Measurements from ENCODE around the gene CMSS1. TPM values are rescaled to one million over a fixed set of nuclear protein-coding genes. Genes with fewer than 3 reads are reported as not detected.

The CMSS1 gene
- total RNA-seq, 1 experiment from 2014 or later: 70.6 TPM

- TF ChIP-seq ZNF532 (CRISPR knock-in tag; IDR thresholded peaks at IDR 0.05; ENCODE audit: borderline replicate concordance): no peak
These were observed 187.3 kb downstream of the CMSS1 start (continued) for GRCh38 chr3:100004931-100005330.

- Mint-ChIP-seq H3K4me1 (peaks cover 46% of the 10 kb centered on the region), H3K4me3 (no peak overlapping the region; the same call in 1 of the 2 replicates), H3K27ac (peak overlapping the region; percentile 36), H3K9me3 (no peaks in the 10 kb centered on the region), H3K36me3 (no peaks in the 10 kb centered on the region), H3K27me3 (ENCODE audit: low read depth) (no peaks in the 10 kb centered on the region)
- POLR2A ChIA-PET: interaction anchor here (0.7 kb wide), 1 partner anchor 131 kb away, joined by 4 read pairs; no protein-coding TSS in a partner anchor
- DNase-seq (ENCODE audit: low spot score): no peak
- no peak for TF ChIP-seq MXD4 (CRISPR knock-in tag; IDR thresholded peaks at IDR 0.05; ENCODE audit: borderline replicate concordance)
- CTCF ChIA-PET: interaction anchor here (0.7 to 3.2 kb wide), 5 partner anchors 38 to 174 kb away, joined by 3 to 15 read pairs (median 4); no protein-coding TSS in a partner anchor
- ATAC-seq: peak; percentile 55
These were observed 188.2 kb downstream of the CMSS1 start for GRCh38 chr3:100005665-100006393.

GRCh38 chr3:100006570-100007271 lies 189.1 kb downstream of the CMSS1 start:
- Mint-ChIP-seq H3K27me3 (ENCODE audit: low read depth) (no peaks in the 10 kb centered on the region), H3K27ac (no peak overlapping the region; the same call in 1 of the 2 replicates), H3K36me3 (no peaks in the 10 kb centered on the region), H3K4me1 (peaks cover 46% of the 10 kb centered on the region), H3K4me3 (no peak overlapping the region; the same call in 1 of the 2 replicates), H3K9me3 (no peaks in the 10 kb centered on the region)
- ChIA-PET POLR2A (interaction anchor here (0.6 to 0.7 kb wide), 2 partner anchors 132 to 243 kb away, joined by 4 read pairs; no protein-coding TSS in a partner anchor), CTCF (interaction anchor here (0.7 to 3.2 kb wide), 6 partner anchors 14 to 175 kb away, joined by 3 to 15 read pairs (median 4); no protein-coding TSS in a partner anchor)
- TF ChIP-seq NFATC4 (CRISPR knock-in tag; IDR thresholded peaks at IDR 0.05) (no peak), E2F1 (CRISPR knock-in tag; IDR thresholded peaks at IDR 0.05) (no peak), MYBL2 (CRISPR knock-in tag; IDR thresholded peaks at IDR 0.05) (no peak), ZNF425 (CRISPR knock-in tag; conservative IDR thresholded peaks at IDR 0.05) (no peak), ZSCAN18 (CRISPR knock-in tag; IDR thresholded peaks at IDR 0.05) (no peak), NR3C1 (CRISPR knock-in tag; conservative IDR thresholded peaks at IDR 0.05; ENCODE audit: low read depth) (no peak), MXD4 (CRISPR knock-in tag; IDR thresholded peaks at IDR 0.05; ENCODE audit: borderline replicate concordance) (no peak)
- DNase-seq (ENCODE audit: low spot score): no peak
- ATAC-seq: no peak
